ENCODE results near the gene ZEB1. TPM values are rescaled to one million over a fixed set of nuclear protein-coding genes. Genes with fewer than 3 reads are reported as not detected.
"Not testable (repeated sequence)": the region's sequence is repeated elsewhere in the genome, so short reads cannot be mapped to it uniquely, and the experiment has no call there.

ZEB1 gene
- total RNA-seq, 6 experiments from 2014 or later: 46.2 to 59.5 (median 53.2) TPM

DNA sequence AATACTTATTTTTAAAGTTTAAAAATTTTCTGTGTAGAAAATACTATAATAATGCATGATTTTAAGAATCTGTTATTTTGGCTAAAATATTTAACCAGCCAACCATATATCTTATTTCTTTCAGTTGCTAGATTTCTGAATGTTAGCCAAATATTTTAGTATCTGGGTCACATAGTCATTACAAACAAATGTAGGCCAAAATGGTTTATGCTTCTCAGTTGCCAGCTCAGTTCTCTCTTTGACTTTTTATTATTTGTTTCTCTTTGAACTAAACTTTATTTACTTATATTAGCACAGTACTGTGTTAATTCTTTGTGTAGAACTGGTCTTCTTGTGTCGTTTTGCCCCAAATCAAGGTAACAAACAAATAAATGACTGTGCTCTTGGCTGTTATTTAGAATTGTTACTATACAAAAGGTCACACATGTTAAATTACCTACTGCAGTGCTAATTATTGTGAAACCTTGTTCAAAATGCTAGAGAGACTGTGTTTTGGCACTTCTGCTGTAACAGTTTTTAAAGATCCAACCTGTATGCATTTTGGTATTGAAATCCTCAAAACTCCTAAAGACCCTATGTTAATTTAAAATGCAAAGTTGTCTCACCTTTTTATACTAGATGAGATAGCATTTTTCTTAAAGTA lies 39.8 kb downstream of the ZEB1 start:
- Mint-ChIP-seq H3K9me3 (peaks cover 4% of the 10 kb centered on the region; the same call in 1 of the 2 replicates), H3K27ac (peak overlapping the region; percentile 38), H3K27me3 (ENCODE audit: insufficient read depth) (peaks cover 2% of the 10 kb centered on the region), H3K4me1 (ENCODE audit: low read depth) (peaks cover 54% of the 10 kb centered on the region), H3K4me3 (peak overlapping the region; percentile 22), H3K36me3 (ENCODE audit: low read depth) (peaks cover 11% of the 10 kb centered on the region)
- DNase-seq: peak; percentile 24
- TF ChIP-seq CTCF (IDR thresholded peaks at IDR 0.05): no peak

DNA sequence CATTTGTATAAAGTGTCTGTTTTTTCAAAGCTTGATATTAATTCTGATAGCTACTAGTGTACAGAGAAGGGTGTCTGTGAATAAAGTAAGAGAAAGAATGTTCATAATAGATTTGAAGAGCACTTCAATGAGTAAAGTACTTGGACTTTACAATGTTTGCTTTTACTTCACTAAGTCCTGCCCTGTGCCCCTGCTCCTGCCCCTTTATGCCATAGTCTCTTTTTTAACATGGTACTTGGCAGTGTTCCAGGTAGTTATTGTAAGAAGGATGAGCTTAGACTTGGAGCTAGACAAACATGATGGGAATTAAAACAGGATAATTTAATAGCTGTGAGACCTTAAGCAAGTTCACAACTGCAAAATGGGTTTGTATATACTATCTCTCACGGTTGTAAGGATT lies 41.0 kb downstream of the ZEB1 start:
- no peak for TF ChIP-seq CTCF (IDR thresholded peaks at IDR 0.05)
- Mint-ChIP-seq H3K4me3 (no peak overlapping the region; the same call in 1 of the 2 replicates), H3K27ac (peak overlapping the region; percentile 45; the same call in 1 of the 2 replicates), H3K4me1 (ENCODE audit: low read depth) (peaks cover 44% of the 10 kb centered on the region), H3K9me3 (peaks cover 4% of the 10 kb centered on the region; the same call in 1 of the 2 replicates), H3K27me3 (ENCODE audit: insufficient read depth) (peaks cover 4% of the 10 kb centered on the region), H3K36me3 (ENCODE audit: low read depth) (peaks cover 15% of the 10 kb centered on the region)
- no peak for DNase-seq

- H3K36me3 Mint-ChIP-seq (ENCODE audit: low read depth): peaks cover 21% of the 10 kb centered on the region
- not testable (repeated sequence) for H3K9me3 Mint-ChIP-seq; H3K4me3 Mint-ChIP-seq; H3K27me3 Mint-ChIP-seq (ENCODE audit: insufficient read depth); DNase-seq; H3K27ac Mint-ChIP-seq
- peaks cover 43% of the 10 kb centered on the region for H3K4me1 Mint-ChIP-seq (ENCODE audit: low read depth)
Observed at GRCh38 chr10:31361475-31361874, 42.5 kb downstream of the ZEB1 start.

DNA sequence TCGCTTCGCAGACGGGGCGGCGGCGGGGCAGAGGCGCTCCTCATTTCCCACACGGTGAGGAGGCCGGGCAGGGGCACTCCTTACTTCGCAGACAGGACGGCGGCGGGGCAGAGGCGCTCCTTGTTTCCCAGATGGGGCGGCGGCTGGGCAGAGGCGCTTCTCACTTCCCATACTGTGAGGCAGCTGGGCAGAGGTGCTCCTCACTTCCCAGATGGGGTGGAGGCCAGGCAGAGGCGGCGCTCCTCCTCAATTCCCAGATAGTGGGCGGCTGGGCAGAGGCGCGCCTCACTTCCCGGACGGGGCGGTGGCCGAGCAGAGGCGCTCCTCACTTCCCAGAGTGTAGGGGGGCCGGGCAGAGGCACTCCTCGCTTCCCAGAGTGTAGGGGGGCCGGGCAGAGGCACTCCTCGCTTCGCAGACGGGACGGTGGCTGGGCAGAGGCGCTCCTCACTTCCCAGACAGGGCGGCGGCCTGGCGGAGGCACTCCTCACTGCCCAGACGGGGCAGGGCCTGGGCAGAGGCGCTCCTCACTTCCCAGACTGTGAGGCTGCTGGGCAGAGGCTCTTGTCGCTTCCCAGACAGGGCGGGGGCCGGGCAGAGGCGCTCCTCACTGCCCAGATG lies 43.1 kb downstream of the ZEB1 start:
- Mint-ChIP-seq H3K9me3 (peaks cover 4% of the 10 kb centered on the region; the same call in 1 of the 2 replicates), H3K4me3 (no peak overlapping the region), H3K36me3 (ENCODE audit: low read depth) (peaks cover 21% of the 10 kb centered on the region), H3K27ac (no peak overlapping the region), H3K27me3 (ENCODE audit: insufficient read depth) (peaks cover 4% of the 10 kb centered on the region), H3K4me1 (ENCODE audit: low read depth) (peaks cover 41% of the 10 kb centered on the region)
- no peak for TF ChIP-seq CTCF (IDR thresholded peaks at IDR 0.05)
- no peak for DNase-seq

GRCh38 chr10:31363696-31364095 lies 44.7 kb downstream of the ZEB1 start:
- not testable (repeated sequence) for H3K27me3 Mint-ChIP-seq (ENCODE audit: insufficient read depth); H3K9me3 Mint-ChIP-seq; H3K4me3 Mint-ChIP-seq; DNase-seq; H3K27ac Mint-ChIP-seq
- H3K36me3 Mint-ChIP-seq (ENCODE audit: low read depth): peaks cover 21% of the 10 kb centered on the region
- H3K4me1 Mint-ChIP-seq (ENCODE audit: low read depth): peaks cover 28% of the 10 kb centered on the region

GRCh38 chr10:31364238-31364637 lies 45.2 kb downstream of the ZEB1 start:
- not testable (repeated sequence) for H3K4me3 Mint-ChIP-seq; DNase-seq; H3K27ac Mint-ChIP-seq; H3K9me3 Mint-ChIP-seq; H3K27me3 Mint-ChIP-seq (ENCODE audit: insufficient read depth)
- H3K4me1 Mint-ChIP-seq (ENCODE audit: low read depth): peaks cover 28% of the 10 kb centered on the region
- peaks cover 21% of the 10 kb centered on the region for H3K36me3 Mint-ChIP-seq (ENCODE audit: low read depth)

DNA sequence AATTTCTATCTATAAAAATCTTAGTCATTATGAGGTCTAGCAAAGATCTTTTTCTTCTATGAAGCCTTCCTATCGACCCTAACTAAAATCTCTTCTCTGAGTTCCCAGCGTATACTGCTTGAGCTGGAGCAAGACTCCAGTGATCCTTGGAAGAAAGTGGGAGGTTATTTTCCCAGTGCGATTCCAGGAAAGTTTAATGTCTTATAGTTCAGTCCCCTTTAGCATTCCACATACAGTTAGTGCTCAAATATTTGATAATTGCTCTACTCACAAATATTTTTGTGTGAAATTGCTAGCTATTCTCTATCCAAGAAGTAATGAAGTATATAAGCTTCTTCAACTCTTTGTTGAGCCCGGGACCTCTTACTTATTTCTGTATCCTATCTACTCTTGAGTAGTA lies 47.7 kb downstream of the ZEB1 start:
- H3K4me1 Mint-ChIP-seq (ENCODE audit: low read depth): peaks cover 34% of the 10 kb centered on the region
- no peak for TF ChIP-seq CTCF (IDR thresholded peaks at IDR 0.05)
- no peak overlapping the region for H3K4me3 Mint-ChIP-seq
- peaks cover 4% of the 10 kb centered on the region for H3K27me3 Mint-ChIP-seq (ENCODE audit: insufficient read depth)
- peaks cover 21% of the 10 kb centered on the region for H3K36me3 Mint-ChIP-seq (ENCODE audit: low read depth)
- DNase-seq: no peak
- H3K9me3 Mint-ChIP-seq: peaks cover 4% of the 10 kb centered on the region; the same call in 1 of the 2 replicates
- H3K27ac Mint-ChIP-seq: no peak overlapping the region
